GM18907 (cell line): ENCODE measurements around the gene RIOX2.
"Not testable (repeated sequence)": the region's sequence is repeated elsewhere in the genome, so short reads cannot be mapped to it uniquely, and the experiment has no call there.

Source experiments
- ATAC-seq: cut with Tn5 transposase; IDR thresholded peaks from one replicate; pipeline ENCODE4 v1.9.1; 2021; ENCODE audit warnings: mild to moderate bottlenecking, moderate library complexity; ENCODE audit not compliant: unreplicated experiment

Gene RIOX2

DNA sequence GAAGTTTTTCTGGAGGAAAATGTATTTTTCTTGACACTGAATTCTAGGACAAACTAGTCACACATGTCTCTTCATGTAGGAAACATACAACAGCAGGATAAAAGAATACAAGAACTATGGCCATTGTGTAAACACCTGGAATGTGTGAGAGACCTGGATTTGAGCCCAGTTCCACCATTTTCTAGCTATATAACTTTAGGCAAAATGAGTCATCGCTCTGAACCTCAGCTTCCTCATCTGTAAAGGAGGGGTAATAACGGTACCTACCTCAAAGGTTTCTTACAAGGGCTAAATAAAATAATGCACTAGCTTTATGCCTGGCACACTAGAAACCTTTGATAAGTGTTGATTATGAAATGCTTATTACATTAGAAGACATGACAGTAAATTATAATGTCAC is 57.8 kb downstream of the RIOX2 start:
- no peak for ATAC-seq

DNA sequence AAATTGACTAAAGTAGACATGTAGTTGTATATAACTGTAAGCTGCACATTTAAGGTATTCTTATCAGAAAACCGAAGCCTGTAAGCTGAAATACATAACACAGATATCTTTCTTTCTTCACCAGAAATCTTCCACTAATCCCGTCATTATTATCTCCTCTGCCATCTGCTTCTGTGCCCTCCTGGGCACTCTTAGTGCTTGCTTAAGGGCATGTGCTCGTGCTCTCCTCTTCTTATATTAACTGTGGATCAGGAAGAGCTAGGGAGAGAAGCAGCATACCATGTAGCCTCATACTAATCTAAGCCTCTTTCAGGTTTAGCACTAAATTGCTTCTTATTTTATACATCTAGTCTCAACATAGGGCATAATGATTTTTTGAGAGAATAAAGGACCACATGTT is 60.8 kb downstream of the RIOX2 start:
- no peak for ATAC-seq

DNA sequence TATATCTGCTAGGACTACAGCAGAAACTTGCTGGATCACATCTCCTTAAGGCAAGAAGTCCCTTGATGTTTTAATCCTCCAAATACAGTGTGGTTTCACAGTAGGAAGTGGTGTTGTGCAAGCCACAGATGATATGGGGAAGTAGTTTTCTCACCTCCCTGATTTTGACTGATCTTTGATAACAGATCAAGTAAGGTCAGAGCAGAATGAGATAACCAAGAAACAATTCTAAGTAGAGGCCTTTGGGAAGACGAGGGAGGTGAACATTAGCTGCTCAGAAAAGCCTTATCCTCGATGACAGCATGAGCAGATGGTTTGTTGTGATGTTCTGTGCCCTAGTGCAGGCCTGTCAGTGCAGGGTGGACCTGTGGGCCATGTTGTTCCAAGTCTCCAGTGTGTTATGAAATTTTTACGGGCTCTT is 61.3 kb downstream of the RIOX2 start:
- ATAC-seq = no peak

DNA sequence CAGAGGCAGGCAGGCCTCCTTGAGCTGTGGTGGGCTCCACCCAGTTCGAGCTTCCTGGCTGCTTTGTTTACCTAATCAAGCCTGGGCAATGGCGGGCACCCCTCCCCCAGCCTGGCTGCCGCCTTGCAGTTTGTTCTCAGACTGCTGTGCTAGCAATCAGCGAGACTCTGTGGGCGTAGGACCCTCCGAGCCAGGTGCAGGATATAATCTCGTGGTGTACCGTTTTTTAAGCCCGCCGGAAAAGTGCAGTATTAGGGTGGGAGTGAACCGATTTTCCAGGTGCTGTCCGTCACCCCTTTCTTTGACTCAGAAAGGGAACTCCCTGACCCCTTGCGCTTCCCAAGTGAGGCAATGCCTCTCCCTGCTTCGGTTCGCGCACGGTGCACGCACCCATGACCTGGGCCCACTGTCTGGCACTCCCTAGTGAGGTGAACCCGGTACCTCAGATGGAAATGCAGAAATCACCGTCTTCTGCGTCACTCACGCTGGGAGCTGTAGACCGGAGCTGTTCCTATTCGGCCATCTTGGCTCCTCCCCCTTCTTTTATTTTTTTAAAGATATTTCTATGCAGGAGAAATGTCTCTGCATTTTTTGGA is 61.9 kb downstream of the RIOX2 start:
- ATAC-seq = not testable (repeated sequence)

DNA sequence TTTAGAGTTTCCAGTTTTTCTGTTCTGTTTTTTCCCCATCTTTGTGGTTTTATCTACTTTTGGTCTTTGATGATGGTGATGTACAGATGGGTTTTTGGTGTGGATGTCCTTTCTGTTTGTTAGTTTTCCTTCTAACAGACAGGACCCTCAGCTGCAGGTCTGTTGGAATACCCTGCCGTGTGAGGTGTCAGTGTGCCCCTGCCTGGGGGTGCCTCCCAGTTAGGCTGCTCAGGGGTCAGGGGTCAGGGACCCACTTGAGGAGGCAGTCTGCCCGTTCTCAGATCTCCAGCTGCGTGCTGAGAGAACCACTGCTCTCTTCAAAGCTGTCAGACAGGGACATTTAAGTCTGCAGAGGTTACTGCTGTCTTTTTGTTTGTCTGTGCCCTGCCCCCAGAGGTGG is 62.4 kb downstream of the RIOX2 start:
- not testable (repeated sequence) for ATAC-seq

DNA sequence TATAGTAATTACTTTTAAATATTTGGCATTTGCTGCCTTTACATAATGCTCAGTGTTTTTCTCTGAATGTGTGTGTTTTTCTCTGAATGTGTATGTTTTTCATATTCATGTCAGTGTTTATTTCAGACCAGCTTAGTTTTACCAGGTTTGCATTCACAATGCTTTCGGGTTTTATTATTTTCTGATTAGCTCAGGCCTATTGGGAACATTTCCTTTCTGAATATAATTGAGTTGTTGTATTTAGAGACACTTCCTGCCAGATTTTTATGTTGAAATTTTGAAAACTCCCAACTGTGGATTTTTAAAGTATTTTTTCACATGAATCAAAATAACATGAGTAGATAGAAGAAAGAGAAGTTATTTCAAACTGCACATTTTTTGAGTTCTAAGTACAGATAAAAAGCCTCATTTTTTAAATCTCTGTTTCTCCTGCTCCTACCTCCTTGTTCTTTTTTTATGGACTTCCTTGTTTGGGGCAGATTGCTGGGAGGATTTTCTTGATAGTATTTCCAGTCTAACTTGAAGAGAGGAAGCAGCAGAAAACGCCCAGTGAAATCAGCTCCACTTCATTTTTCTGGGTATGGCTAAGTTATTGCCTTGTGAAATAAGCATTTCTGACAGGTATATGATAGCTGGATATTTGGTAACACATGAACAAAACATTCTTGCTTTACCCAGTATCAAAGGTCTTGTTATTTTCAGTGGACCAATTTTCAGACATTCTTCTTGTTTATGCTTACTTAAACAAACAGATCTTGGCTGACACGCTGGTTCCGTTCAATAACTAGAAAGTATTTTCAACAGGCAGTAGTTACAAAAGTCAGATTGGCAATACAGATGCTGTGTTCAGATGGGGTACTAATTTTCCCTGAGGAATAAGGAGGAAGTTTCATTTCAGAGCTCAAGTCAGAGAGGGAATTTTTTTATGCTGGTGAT is 70.7 kb downstream of the RIOX2 start:
- ATAC-seq = no peak

DNA sequence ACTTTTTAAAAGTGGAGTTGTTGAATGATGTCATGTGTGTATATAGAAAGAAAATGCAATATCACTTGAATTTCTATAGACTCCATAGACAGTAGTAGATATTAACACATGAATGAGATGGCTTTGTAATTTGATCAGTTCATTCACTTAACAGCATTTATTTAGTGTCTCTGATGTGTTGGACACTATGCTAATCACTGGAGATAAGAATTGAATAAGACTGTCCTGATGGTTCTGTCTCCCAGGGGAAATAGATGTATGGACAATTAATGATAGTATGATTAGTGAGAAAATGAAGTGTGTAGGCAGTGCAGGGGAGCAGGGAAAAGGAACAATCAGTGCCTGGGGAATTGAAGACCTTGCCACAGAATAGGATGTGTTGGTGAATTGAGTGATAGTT is 72.9 kb downstream of the RIOX2 start:
- ATAC-seq = no peak

DNA sequence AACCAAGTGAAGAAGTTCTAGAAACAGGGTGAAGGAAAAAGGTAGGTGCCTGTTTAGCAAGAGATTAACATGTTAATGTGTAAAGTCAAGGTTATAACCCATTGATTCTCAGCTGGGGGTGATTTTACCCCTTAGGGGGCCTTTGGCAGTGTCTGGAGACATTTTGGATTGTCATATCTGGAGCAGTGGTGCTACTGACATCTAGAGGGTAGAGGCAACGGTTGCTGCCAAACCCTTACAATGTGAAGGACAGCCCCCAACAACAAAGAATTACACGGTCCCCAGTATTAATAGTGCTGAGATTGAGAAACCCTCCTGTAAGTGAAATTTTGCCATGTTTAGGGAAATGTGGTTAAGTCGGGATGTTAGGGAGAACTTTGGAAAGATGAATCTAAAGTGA is 75.7 kb downstream of the RIOX2 start:
- ATAC-seq = no peak

DNA sequence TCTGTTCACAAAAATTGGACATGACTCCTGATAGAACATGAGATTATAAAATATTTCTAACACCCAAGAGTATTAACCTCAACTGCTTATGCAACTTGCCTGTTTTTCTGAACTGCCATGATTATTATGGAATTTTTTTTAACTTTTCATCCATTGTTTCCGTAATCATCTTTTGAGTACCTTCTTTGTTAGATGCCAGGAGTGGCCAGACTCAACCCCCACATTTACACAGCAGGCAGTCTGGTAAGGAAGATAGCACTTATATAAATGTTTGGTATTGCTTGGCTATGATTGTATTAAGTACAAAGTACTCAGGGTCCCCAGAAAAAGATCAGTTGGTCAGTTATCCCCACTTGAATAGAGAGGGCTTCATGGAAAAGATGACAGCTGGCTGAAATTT is 76.1 kb downstream of the RIOX2 start:
- ATAC-seq = no peak

DNA sequence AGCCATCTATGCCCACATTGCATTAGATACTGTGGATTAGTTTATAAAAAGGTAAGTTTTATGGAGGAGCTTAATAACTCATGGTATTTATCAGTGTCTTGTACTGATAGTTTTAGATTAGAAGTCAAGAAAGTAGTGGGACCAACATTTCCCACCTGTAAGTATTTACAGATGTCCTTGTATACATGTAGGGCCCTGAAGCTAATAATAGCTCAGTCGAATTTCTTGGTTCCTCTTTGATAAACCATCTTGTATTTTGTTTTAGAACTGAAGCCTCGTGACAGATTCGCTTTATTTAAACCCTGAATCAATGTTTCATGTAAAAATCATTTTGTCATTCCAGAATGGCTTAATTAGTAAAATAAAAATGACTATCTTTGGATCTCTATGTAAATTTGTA is 77.0 kb downstream of the RIOX2 start:
- peak; percentile 80 for ATAC-seq

DNA sequence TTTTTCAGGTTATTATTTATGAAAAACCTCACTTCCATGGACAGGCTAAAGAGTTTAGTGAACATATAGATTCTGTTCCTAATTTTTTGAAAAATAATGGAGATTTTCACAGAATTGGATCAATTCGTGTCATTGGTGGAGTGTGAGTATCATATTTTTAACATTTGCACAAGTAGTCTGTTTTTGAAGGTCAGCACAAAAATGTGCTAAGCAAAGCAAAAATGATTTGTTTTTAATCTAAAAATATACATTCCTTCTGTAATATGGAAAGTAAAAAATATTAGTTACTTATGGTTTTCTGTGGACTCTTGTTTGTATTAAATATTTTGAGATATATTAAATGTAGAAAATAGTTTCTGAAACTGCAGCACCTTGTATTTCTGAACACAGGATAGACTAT is 79.4 kb downstream of the RIOX2 start:
- ATAC-seq = no peak
